Measurements from ENCODE around the gene KRTAP19-2.

KRTAP19-2 gene

DNA sequence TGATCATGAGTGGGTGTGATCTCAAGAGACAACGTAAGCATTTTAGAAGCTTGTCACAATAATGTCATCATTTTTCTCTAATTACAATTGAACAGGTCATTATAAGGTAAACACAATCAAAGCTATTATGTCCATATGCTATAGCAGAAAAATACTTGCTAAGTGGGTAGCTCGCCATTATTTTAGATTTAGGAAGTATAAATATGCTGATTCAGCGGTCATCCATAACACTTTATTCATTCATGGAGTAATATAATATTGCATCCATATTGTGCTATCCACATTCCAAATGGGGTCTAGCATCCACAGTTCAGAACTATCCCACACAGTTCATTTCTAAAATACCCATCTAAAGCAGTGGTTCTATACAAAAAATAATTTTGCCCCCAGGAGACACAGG, 38.7 kb downstream of the KRTAP19-2 start:
- TF ChIP-seq, protein P1, sequence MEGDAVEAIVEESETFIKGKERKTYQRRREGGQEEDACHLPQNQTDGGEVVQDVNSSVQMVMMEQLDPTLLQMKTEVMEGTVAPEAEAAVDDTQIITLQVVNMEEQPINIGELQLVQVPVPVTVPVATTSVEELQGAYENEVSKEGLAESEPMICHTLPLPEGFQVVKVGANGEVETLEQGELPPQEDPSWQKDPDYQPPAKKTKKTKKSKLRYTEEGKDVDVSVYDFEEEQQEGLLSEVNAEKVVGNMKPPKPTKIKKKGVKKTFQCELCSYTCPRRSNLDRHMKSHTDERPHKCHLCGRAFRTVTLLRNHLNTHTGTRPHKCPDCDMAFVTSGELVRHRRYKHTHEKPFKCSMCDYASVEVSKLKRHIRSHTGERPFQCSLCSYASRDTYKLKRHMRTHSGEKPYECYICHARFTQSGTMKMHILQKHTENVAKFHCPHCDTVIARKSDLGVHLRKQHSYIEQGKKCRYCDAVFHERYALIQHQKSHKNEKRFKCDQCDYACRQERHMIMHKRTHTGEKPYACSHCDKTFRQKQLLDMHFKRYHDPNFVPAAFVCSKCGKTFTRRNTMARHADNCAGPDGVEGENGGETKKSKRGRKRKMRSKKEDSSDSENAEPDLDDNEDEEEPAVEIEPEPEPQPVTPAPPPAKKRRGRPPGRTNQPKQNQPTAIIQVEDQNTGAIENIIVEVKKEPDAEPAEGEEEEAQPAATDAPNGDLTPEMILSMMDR (IDR thresholded peaks at IDR 0.05; ENCODE audit: low read length, missing control alignments), result no peak
- H3K4me3 ChIP-seq (replicated peaks; ENCODE audit: low read depth, low read length), result no peak overlapping the region
- DNase-seq (ENCODE audit: low read depth), result no peak

DNA sequence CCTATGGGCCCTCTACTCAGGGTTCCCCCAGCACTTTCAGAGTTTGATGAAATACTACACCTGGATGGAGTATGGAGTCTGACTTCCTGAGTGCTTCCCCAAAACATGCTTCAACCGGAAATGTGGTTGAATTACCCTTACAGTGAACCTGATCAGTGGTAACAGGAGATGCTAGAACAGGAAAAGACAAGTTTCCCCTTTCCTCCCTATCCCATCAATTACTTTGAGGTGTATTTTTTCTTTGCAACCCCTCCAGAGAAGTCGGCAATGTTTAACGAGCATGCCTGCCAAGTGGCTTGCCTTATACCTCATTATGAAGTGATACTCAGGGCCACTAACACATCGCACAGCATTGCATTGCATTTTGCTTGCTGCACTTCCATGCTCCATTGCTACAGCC, 40.2 kb downstream of the KRTAP19-2 start:
- TF ChIP-seq, protein P1 (IDR thresholded peaks at IDR 0.05; ENCODE audit: low read length, missing control alignments), result no peak
- H3K4me3 ChIP-seq (replicated peaks; ENCODE audit: low read depth, low read length), result no peak overlapping the region
- no peak for DNase-seq (ENCODE audit: low read depth)

- DNase-seq (ENCODE audit: low read depth), result no peak
- H3K4me3 ChIP-seq (replicated peaks; ENCODE audit: low read depth, low read length), result no peak overlapping the region
- TF ChIP-seq, protein P1 (IDR thresholded peaks at IDR 0.05; ENCODE audit: low read length, missing control alignments), result no peak
Observed at GRCh38 chr21:30444204-30444603, 43.0 kb downstream of the KRTAP19-2 start.

DNA sequence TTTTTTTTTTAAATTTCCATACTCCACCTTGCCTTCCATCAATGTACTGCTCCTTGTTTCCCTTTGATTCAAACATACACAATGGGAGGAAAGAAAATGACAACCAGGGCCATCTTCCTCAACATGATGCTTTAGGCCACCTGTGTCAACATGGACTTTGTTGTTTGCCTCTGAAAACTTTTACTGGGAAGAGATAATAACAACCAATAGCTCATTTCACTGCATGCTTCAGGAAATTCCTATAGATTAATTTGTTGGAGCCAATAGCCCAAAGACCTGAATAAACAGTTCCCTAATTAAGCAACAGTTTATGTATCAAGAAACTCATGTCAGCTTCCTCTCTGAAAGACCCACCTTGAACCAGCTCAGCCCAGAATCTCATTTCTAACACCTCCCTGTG, 44.0 kb downstream of the KRTAP19-2 start:
- no peak for DNase-seq (ENCODE audit: low read depth)
- no peak overlapping the region for H3K4me3 ChIP-seq (replicated peaks; ENCODE audit: low read depth, low read length)
- TF ChIP-seq, protein P1 (IDR thresholded peaks at IDR 0.05; ENCODE audit: low read length, missing control alignments), result no peak

- H3K4me3 ChIP-seq (replicated peaks; ENCODE audit: low read depth, low read length), result no peak within 1 kb of the TSS
- DNase-seq (ENCODE audit: low read depth), result no peak
- TF ChIP-seq, protein P1 (IDR thresholded peaks at IDR 0.05; ENCODE audit: low read length, missing control alignments), result no peak
Observed at GRCh38 chr21:30439975-30440374, 47.3 kb downstream of the KRTAP19-2 start, which contains the start of gene KRTAP15-1. TSS of gene KRTAP15-1 (plus strand) at chr21:30440275. CDS start at chr21:30440328, 53 bp downstream.

All from fibroblast of pulmonary artery (primary cell).